Stomach smooth muscle (tissue), 2 donors: ENCODE measurements around the gene EPB41L5.
"Not testable (repeated sequence)": the region's sequence is repeated elsewhere in the genome, so short reads cannot be mapped to it uniquely, and the experiment has no call there.

Experiments used
- H3K27ac ChIP-seq: one replicate; pipeline ENCODE4 v1.7.0; 2013; ENCODE audit warnings: mild to moderate bottlenecking, low read length, inconsistent platforms
- H3K27me3 ChIP-seq, 2 donors: one replicate each; pipeline ENCODE4 v1.7.0; 2013; ENCODE audit warnings: low read length in 2 of 2; ENCODE audit not compliant: insufficient read depth in 2 of 2, control insufficient read depth in 1 of 2
- H3K36me3 ChIP-seq, 2 donors: one replicate each; pipeline ENCODE4 v1.7.0; 2013; ENCODE audit warnings: low read length in 2 of 2; ENCODE audit not compliant: control insufficient read depth in 2 of 2, insufficient read depth in 2 of 2
- H3K4me1 ChIP-seq: one replicate; pipeline ENCODE4 v1.7.0; 2013; ENCODE audit warnings: low read length; ENCODE audit not compliant: control insufficient read depth, insufficient read depth
- H3K4me3 ChIP-seq, 2 donors: one replicate each; pipeline ENCODE4 v1.7.0; 2013; ENCODE audit warnings: low read length in 2 of 2
- H3K9ac ChIP-seq, 2 donors: one replicate each; pipeline ENCODE4 v1.7.0; 2013; ENCODE audit warnings: low read length in 2 of 2, mild to moderate bottlenecking in 1 of 2
- H3K9me3 ChIP-seq, 2 donors: one replicate each; pipeline ENCODE4 v1.7.0; 2013; ENCODE audit warnings: low read length in 2 of 2; ENCODE audit not compliant: control insufficient read depth in 2 of 2
- donor health status: healthy.
- donor health status: Pancreatic carcinoma.

The EPB41L5 gene

GRCh38 chr2:120053891-120054290 lies 41.0 kb downstream of the EPB41L5 start:
- Histone ChIP-seq H3K27me3 (no peaks in the 10 kb centered on the region), H3K4me3 (no peak overlapping the region), H3K4me1 (no peaks in the 10 kb centered on the region), H3K9me3 (no peaks in the 10 kb centered on the region), H3K36me3 (no peaks in the 10 kb centered on the region), H3K27ac (no peak overlapping the region), H3K9ac (no peak overlapping the region)

- Histone ChIP-seq H3K27ac (no peak overlapping the region), H3K4me1 (no peaks in the 10 kb centered on the region), H3K27me3 (no peaks in the 10 kb centered on the region), H3K36me3 (no peaks in the 10 kb centered on the region), H3K9me3 (no peaks in the 10 kb centered on the region), H3K4me3 (no peak overlapping the region), H3K9ac (no peak overlapping the region)
Measured at GRCh38 chr2:120059483-120059882, 46.6 kb downstream of the EPB41L5 start.

GRCh38 chr2:120060088-120060623 lies 47.3 kb downstream of the EPB41L5 start:
- Histone ChIP-seq H3K27me3 (no peaks in the 10 kb centered on the region), H3K9ac (no peak overlapping the region), H3K9me3 (no peaks in the 10 kb centered on the region), H3K4me1 (no peaks in the 10 kb centered on the region), H3K27ac (no peak overlapping the region), H3K4me3 (no peak overlapping the region), H3K36me3 (no peaks in the 10 kb centered on the region)

- Histone ChIP-seq H3K36me3 (no peaks in the 10 kb centered on the region), H3K4me1 (no peaks in the 10 kb centered on the region), H3K9me3 (no peaks in the 10 kb centered on the region), H3K4me3 (no peak overlapping the region), H3K9ac (no peak overlapping the region), H3K27me3 (no peaks in the 10 kb centered on the region), H3K27ac (no peak overlapping the region)
Measured at GRCh38 chr2:120064664-120065063, 51.8 kb downstream of the EPB41L5 start.

GRCh38 chr2:120066800-120067547 lies 54.1 kb downstream of the EPB41L5 start:
- no peaks in the 10 kb centered on the region for H3K27me3 ChIP-seq
- peak overlapping the region in 1 of 2 donors; percentile 9 for H3K4me3 ChIP-seq
- no peak overlapping the region for H3K9ac ChIP-seq
- no peak overlapping the region for H3K27ac ChIP-seq
- no peaks in the 10 kb centered on the region for H3K9me3 ChIP-seq
- H3K36me3 ChIP-seq, result no peaks in the 10 kb centered on the region
- H3K4me1 ChIP-seq, result no peaks in the 10 kb centered on the region

GRCh38 chr2:120068040-120068658 lies 55.3 kb downstream of the EPB41L5 start:
- not testable (repeated sequence) for H3K4me1 ChIP-seq, H3K27ac ChIP-seq

GRCh38 chr2:120075545-120075944 lies 62.7 kb downstream of the EPB41L5 start:
- Histone ChIP-seq H3K27ac (no peak overlapping the region), H3K9me3 (no peaks in the 10 kb centered on the region), H3K4me3 (no peak overlapping the region), H3K9ac (no peak overlapping the region), H3K36me3 (no peaks in the 10 kb centered on the region), H3K27me3 (no peaks in the 10 kb centered on the region), H3K4me1 (no peaks in the 10 kb centered on the region)

More at GRCh38 chr2:120068040-120068658, 55.3 kb downstream of the EPB41L5 start:
- H3K4me3 ChIP-seq, H3K36me3 ChIP-seq, H3K9me3 ChIP-seq, H3K9ac ChIP-seq, H3K27me3 ChIP-seq: not testable (repeated sequence)

- Histone ChIP-seq H3K4me3 (no peak overlapping the region), H3K4me1 (no peaks in the 10 kb centered on the region), H3K9ac (no peak overlapping the region), H3K9me3 (no peaks in the 10 kb centered on the region), H3K36me3 (no peaks in the 10 kb centered on the region), H3K27ac (no peak overlapping the region), H3K27me3 (no peaks in the 10 kb centered on the region)
Measured at GRCh38 chr2:120077896-120078295, 65.0 kb downstream of the EPB41L5 start.

- no peaks in the 10 kb centered on the region for H3K9me3 ChIP-seq
- H3K36me3 ChIP-seq, result no peaks in the 10 kb centered on the region
- no peak overlapping the region for H3K9ac ChIP-seq
- no peaks in the 10 kb centered on the region for H3K27me3 ChIP-seq
- no peak overlapping the region for H3K4me3 ChIP-seq
- no peak overlapping the region for H3K27ac ChIP-seq
- H3K4me1 ChIP-seq, result no peaks in the 10 kb centered on the region
Measured at GRCh38 chr2:120079647-120080046, 66.8 kb downstream of the EPB41L5 start.

GRCh38 chr2:120091436-120091835 lies 78.6 kb downstream of the EPB41L5 start:
- Histone ChIP-seq H3K4me1 (no peaks in the 10 kb centered on the region), H3K9ac (no peak overlapping the region), H3K9me3 (no peaks in the 10 kb centered on the region), H3K27me3 (no peaks in the 10 kb centered on the region), H3K27ac (no peak overlapping the region), H3K36me3 (peaks cover 0 to 9% of the 10 kb centered on the region in 2 donors), H3K4me3 (no peak overlapping the region)

- Histone ChIP-seq H3K4me3 (no peak overlapping the region), H3K9ac (no peak overlapping the region), H3K27me3 (no peaks in the 10 kb centered on the region), H3K27ac (no peak overlapping the region), H3K4me1 (no peaks in the 10 kb centered on the region), H3K9me3 (no peaks in the 10 kb centered on the region), H3K36me3 (peaks cover 0 to 9% of the 10 kb centered on the region in 2 donors)
Measured at GRCh38 chr2:120094795-120095194, 81.9 kb downstream of the EPB41L5 start.
